H1 (cell line): ENCODE measurements around the gene CTSC. TPM values are rescaled to one million over a fixed set of nuclear protein-coding genes. Genes with fewer than 3 reads are reported as not detected.

Source experiments
- EP300 ChIP-seq, 2 experiments: IDR thresholded peaks; 1 replicate in 1 of 2; 2 replicates in 1 of 2; pipeline ENCODE4 v1.6.1; 2011 to 2012; ENCODE audit warnings: low read depth in 2 of 2, low read length in 2 of 2, mild to moderate bottlenecking in 2 of 2, borderline replicate concordance in 1 of 2, inconsistent platforms in 1 of 2, moderate library complexity in 1 of 2
- MAX ChIP-seq: IDR thresholded peaks from 2 replicates; pipeline ENCODE4 v1.6.1; 2012; ENCODE audit warnings: inconsistent platforms
- POU5F1 ChIP-seq: IDR thresholded peaks from 2 replicates; pipeline ENCODE4 v1.6.1; 2011; ENCODE audit warnings: low read depth, mild to moderate bottlenecking, low read length, moderate library complexity
- YY1 ChIP-seq: IDR thresholded peaks from 2 replicates; pipeline ENCODE4 v1.6.1; 2011; ENCODE audit warnings: low read depth, mild to moderate bottlenecking, low read length
- polyA plus RNA-seq, 7 experiments: library from polyadenylated mRNA; depleted of rRNA in 3 of 7; stranded (reverse) in 5 of 7; unstranded in 2 of 7; fragments of >200 nt in 5 of 7; fragments of 200-250 nt in 2 of 7; gene quantifications; 1 replicate in 5 of 7; 2 replicates in 1 of 7; 4 replicates in 1 of 7; pipeline versions ENCODE4 v1.2.1 to v1.2.3, GENCODE V29; 2011 to 2013; ENCODE audit warnings: missing spikeins in 2 of 7, mixed read lengths in 2 of 7
- total RNA-seq: library from RNA; stranded (reverse); fragmentation: NEBNext Ultra II Directional; extraction: Animal tissue kit (Norgen Biotek cat#: 25700); gene quantifications from 2 replicates; pipeline ENCODE4 v1.2.1, GENCODE V29; 2021

Gene CTSC
- total and polyA plus RNA-seq, 2 of the 8 experiments (the other 6 are each of a cell fraction or from before 2014, with no cell fraction given), result 347 to 369 TPM

- TF ChIP-seq EP300 (IDR thresholded peaks at IDR 0.05; ENCODE audit: borderline replicate concordance in 1 of 2, low read depth in 2 of 2, low read length in 2 of 2) (no peak; a peak in 1 of 3 replicates), YY1 (peak; percentile 12; the same call in 1 of the 2 replicates), POU5F1 (0 out of 2 replicates have a peak, but pooled peaks have one; percentile 11), MAX (peak; percentile 92)
Measured at GRCh38 chr11:88308576-88308975, 29.0 kb downstream of the CTSC start (continued).
